GM12874 (cell line): ENCODE data around the gene PPARGC1A.

Source experiments
- TF ChIP-seq, protein P1 (sequence below): IDR thresholded peaks from 2 replicates; pipeline ENCODE4 v1.5.1; 2011; ENCODE audit warnings: low read depth, mild to moderate bottlenecking, control low read depth, low read length, moderate library complexity; ENCODE audit not compliant: insufficient read depth

Gene PPARGC1A

GRCh38 chr4:23873717-23874535, 15.9 kb downstream of the PPARGC1A start:
- TF ChIP-seq, protein P1, sequence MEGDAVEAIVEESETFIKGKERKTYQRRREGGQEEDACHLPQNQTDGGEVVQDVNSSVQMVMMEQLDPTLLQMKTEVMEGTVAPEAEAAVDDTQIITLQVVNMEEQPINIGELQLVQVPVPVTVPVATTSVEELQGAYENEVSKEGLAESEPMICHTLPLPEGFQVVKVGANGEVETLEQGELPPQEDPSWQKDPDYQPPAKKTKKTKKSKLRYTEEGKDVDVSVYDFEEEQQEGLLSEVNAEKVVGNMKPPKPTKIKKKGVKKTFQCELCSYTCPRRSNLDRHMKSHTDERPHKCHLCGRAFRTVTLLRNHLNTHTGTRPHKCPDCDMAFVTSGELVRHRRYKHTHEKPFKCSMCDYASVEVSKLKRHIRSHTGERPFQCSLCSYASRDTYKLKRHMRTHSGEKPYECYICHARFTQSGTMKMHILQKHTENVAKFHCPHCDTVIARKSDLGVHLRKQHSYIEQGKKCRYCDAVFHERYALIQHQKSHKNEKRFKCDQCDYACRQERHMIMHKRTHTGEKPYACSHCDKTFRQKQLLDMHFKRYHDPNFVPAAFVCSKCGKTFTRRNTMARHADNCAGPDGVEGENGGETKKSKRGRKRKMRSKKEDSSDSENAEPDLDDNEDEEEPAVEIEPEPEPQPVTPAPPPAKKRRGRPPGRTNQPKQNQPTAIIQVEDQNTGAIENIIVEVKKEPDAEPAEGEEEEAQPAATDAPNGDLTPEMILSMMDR = no peak

DNA sequence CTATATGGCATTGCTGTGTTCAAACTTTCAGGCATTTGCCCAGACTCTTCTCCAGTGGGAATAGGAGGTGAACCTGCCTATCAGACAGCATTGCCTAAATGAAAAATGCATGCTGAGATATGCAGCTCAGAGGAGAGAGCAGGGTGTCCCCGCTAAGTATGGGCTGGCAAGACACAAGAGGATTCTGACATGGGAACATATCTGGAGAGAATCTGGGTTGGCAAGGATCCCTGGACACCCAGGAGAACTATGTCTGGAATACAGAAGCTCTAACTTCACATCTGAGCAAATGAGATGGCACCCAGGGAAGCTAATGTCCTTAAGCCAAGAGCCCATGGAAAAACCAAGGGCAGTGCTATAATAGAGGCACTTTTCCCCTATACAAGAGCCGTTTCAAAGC, 18.4 kb downstream of the PPARGC1A start:
- TF ChIP-seq, protein P1 = no peak

DNA sequence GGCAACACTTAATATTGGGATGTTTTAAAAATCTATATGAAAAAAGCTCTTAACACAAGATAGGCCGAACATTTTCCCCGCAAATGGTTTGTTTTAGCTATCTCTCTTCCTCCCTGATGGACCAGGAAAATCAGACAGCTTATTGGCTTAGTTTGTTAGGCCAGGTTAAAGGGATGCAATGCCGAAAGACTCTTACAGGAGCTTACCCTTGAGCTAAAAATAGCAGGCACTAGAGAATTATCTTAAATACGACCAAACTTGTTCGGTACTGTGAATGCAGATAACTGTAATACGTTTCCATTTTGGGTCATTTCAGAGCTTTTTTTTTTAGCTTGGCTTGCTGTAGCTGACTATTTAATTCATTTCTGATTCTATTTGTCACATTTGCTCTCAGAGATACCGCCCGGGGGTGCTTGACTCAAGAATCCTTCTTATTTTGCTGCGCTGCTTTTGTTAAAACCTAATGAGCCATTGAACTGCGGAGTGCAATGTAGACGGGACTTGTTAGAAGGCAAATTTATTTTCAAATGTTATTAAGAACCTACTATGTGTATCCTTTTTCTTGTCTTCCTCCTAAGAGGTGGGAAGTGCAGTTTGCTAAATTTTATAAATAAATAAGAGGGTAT, 23.3 kb downstream of the PPARGC1A start:
- TF ChIP-seq, protein P1 = no peak

DNA sequence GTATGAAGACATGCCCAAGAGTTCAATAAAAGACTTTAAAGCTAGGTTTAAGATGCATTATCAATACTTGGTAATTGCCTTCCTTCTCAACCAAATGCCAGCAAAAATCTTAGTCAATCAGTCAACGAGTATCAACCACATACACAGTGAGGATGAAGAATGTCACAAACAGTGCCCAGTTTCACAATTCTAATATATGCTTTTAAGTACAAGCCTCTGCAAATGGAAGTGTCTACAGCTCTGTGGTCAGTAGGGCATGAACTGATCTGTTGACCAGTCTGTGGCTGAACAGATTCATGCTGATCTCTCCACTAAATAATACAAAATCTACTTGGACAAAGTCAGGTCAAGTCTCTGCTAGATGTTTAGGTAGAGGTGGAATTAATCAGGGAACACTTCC, 27.9 kb downstream of the PPARGC1A start:
- TF ChIP-seq, protein P1 = no peak

DNA sequence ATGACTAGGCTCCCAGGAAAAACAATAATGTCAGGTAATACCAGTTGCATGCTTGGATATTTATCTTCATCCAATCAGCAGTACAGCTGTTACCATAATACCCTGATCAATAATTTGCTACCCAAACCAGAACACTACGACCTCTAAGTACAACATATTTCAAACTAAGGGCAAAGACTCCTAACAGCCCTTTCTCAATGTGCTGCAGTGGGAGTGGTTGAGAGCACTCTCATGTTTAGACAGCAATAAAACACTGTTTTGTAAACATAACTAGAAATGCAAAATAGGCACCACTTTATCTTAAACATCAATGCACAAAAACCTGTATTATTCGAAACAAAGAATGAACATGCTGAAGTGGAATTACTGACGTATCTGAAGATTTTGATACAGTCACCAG, 28.9 kb downstream of the PPARGC1A start:
- TF ChIP-seq, protein P1 = no peak

DNA sequence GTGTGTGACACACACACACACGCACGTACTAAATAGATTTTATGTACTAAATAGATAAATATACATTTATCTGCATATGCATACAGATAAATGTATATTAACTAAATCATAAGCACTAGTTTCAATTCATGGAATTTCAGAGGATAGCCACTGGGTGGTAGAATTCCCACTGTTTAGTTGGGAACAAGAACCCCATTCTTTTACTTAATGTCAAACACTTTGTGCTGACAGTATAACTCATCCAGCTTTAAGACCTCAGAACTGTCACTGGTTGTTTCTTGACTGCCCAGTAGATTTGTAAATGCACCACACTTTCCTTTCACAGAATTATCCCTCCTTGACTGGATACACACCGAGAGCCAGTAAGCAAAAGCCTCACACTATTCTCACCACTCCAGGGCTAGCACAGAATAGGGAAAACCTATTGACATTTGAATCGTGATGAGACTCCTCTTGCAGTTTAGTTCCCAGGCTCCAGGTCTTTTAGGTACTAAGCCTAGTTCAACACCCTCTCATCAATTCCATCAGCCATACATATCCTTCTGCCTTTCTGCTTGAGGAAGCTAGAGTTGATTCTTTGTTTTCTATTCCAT, 32.4 kb downstream of the PPARGC1A start:
- TF ChIP-seq, protein P1 = no peak

GRCh38 chr4:23856630-23857029, 33.2 kb downstream of the PPARGC1A start:
- TF ChIP-seq, protein P1 = no peak
